ENCODE results near the gene RAPGEF4. TPM values are rescaled to one million over a fixed set of nuclear protein-coding genes. Genes with fewer than 3 reads are reported as not detected.

Gene RAPGEF4
- total RNA-seq, 1 donor from 2014 or later, result 0.57 TPM

GRCh38 chr2:172725746-172726145 is 9.9 kb upstream of the RAPGEF4 start:
- Mint-ChIP-seq H3K4me3 (ENCODE audit: unreplicated experiment) (no peak overlapping the region), H3K27ac (ENCODE audit: unreplicated experiment) (no peak overlapping the region), H3K27me3 (ENCODE audit: low read depth) (no peaks in the 10 kb centered on the region), H3K36me3 (ENCODE audit: low read depth) (peaks cover 3% of the 10 kb centered on the region), H3K9me3 (ENCODE audit: low read depth) (no peaks in the 10 kb centered on the region), H3K4me1 (ENCODE audit: low read depth) (peaks cover 14% of the 10 kb centered on the region)
- no peak for TF ChIP-seq CTCF (IDR thresholded peaks at IDR 0.05)
- DNase-seq (ENCODE audit: low spot score), result no peak

GRCh38 chr2:172726172-172726735 is 9.4 kb upstream of the RAPGEF4 start:
- DNase-seq (ENCODE audit: low spot score), result no peak
- H3K27me3 Mint-ChIP-seq (ENCODE audit: low read depth), result no peaks in the 10 kb centered on the region
- peaks cover 14% of the 10 kb centered on the region for H3K4me1 Mint-ChIP-seq (ENCODE audit: low read depth)
- no peak for TF ChIP-seq CTCF (IDR thresholded peaks at IDR 0.05)
- H3K4me3 Mint-ChIP-seq (ENCODE audit: unreplicated experiment), result no peak overlapping the region
- peaks cover 3% of the 10 kb centered on the region for H3K36me3 Mint-ChIP-seq (ENCODE audit: low read depth)
- no peak overlapping the region for H3K27ac Mint-ChIP-seq (ENCODE audit: unreplicated experiment)
- H3K9me3 Mint-ChIP-seq (ENCODE audit: low read depth), result no peaks in the 10 kb centered on the region

- no peak for DNase-seq (ENCODE audit: low spot score)
- no peak for TF ChIP-seq CTCF (IDR thresholded peaks at IDR 0.05)
- no peaks in the 10 kb centered on the region for H3K9me3 Mint-ChIP-seq (ENCODE audit: low read depth)
- H3K4me1 Mint-ChIP-seq (ENCODE audit: low read depth), result peaks cover 11% of the 10 kb centered on the region
- H3K4me3 Mint-ChIP-seq (ENCODE audit: unreplicated experiment), result no peak overlapping the region
- H3K27ac Mint-ChIP-seq (ENCODE audit: unreplicated experiment), result no peak overlapping the region
- peaks cover 3% of the 10 kb centered on the region for H3K36me3 Mint-ChIP-seq (ENCODE audit: low read depth)
- peaks cover 2% of the 10 kb centered on the region for H3K27me3 Mint-ChIP-seq (ENCODE audit: low read depth)
Observed at GRCh38 chr2:172730411-172730810, 5.2 kb upstream of the RAPGEF4 start.

- H3K4me3 Mint-ChIP-seq (ENCODE audit: unreplicated experiment), result peak overlapping the region; percentile 59
- no peak for DNase-seq (ENCODE audit: low spot score)
- no peak overlapping the region for H3K27ac Mint-ChIP-seq (ENCODE audit: unreplicated experiment)
- H3K36me3 Mint-ChIP-seq (ENCODE audit: low read depth), result peaks cover 1% of the 10 kb centered on the region
- H3K9me3 Mint-ChIP-seq (ENCODE audit: low read depth), result no peaks in the 10 kb centered on the region
- peaks cover 11% of the 10 kb centered on the region for H3K4me1 Mint-ChIP-seq (ENCODE audit: low read depth)
- no peak for TF ChIP-seq CTCF (IDR thresholded peaks at IDR 0.05)
- H3K27me3 Mint-ChIP-seq (ENCODE audit: low read depth), result peaks cover 4% of the 10 kb centered on the region
Observed at GRCh38 chr2:172734711-172735581, 699 bp upstream of the RAPGEF4 start.

- peak overlapping the region; percentile 70 for H3K4me3 Mint-ChIP-seq (ENCODE audit: unreplicated experiment)
- H3K36me3 Mint-ChIP-seq (ENCODE audit: low read depth), result no peaks in the 10 kb centered on the region
- H3K27me3 Mint-ChIP-seq (ENCODE audit: low read depth), result peaks cover 4% of the 10 kb centered on the region
Observed at GRCh38 chr2:172736424-172737174, 954 bp downstream of the RAPGEF4 start.

More at GRCh38 chr2:172736424-172737174, 954 bp downstream of the RAPGEF4 start:
- Mint-ChIP-seq H3K9me3 (ENCODE audit: low read depth) (no peaks in the 10 kb centered on the region), H3K27ac (ENCODE audit: unreplicated experiment) (no peak overlapping the region), H3K4me1 (ENCODE audit: low read depth) (peaks cover 11% of the 10 kb centered on the region)
- no peak for DNase-seq (ENCODE audit: low spot score)
- TF ChIP-seq CTCF (IDR thresholded peaks at IDR 0.05), result no peak
